GM19452 (cell line): Measurements from ENCODE around the gene CCPG1.

ENCODE experiments used
- ATAC-seq: cut with Tn5 transposase; IDR thresholded peaks from one replicate; pipeline ENCODE4 v1.9.1; 2021; ENCODE audit not compliant: unreplicated experiment

CCPG1 gene

DNA sequence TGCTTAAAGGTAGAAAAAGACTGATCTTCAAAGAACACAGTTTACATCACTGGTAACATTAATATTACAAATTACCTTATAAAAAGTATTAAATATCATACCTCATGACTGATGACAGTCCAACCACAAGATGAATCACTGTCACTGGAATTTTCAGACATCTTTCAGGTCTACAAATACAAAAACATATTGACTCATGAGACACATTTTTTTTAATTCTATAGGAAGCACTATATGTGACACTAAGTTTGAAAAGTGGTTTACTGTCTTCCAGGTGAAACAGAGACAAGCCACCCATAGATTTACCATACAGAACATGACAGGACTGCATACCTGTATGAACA lies 18.9 kb downstream of the CCPG1 start:
- ATAC-seq: no peak

DNA sequence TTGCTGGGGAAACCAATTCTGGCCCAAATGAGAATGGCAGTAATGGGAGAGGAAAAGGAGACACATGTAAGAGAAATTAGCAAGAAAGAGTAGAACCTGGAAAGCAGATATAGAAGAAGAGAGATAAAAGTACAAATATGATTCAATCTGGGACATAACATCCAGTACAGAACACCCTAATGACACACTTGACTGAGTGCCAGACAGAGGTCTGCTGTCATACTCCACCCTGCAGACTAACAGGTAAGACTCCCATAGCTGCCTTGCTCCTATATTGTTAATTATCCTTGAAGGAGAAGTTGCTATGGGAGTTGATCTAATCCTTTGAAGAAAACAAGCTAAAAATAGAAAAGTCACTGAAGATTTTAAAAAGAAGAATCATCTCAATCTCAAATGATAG lies 21.1 kb downstream of the CCPG1 start:
- ATAC-seq: no peak

DNA sequence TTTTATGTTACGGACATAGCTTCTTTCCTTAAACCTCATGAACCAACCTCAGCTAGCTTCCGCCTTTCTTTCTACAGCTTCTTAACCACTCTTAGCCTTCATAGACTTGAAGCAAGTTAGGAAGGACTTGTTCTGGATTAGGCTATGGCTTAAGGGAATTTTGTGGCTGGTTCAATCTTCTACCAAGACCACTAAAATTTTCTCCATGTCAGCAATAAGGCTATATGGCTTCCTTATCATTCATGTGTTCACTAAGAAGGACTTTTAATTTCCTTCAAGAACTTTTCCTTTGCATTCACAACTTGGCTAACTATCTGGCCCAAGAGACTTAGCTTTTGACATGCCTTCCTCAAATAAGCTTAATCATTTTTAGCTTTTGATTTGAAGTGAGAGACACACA lies 24.5 kb downstream of the CCPG1 start:
- ATAC-seq: no peak

DNA sequence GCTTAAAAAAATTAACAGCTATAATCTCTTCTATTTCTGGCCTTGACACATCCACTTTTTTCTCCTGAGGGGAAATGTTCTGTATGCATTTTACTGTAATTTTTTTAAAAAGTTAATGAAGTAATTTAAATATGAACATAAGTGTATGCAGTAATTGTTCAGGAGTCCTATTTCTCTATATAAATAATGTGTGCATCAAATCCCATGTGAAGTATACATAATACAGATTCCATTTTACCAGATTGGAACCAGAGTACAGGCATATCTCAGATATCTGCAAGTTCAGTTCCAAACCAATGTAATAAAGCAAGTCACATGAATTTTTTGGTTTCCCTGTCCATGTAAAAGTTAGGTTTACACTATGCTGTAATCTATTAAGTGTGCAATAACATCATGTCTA lies 26.6 kb downstream of the CCPG1 start:
- ATAC-seq: no peak

DNA sequence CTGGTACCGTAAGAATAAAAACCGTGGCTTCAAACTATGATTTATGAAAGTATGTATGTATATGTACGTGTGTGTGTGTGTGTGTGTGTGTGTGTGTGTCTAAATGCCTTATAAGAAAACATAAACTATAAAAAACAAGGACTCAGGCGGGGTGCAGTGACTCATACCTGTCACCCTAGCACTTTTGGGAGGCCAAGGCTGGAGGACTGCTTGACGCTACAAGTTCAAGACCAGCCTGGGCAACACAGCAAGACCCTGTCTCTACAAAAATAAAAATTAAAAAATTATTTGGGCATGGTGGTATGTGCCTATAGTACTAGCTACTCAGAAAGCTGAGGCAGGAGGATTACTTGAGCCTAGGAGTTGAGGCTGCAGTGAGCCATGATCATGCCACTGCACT lies 29.1 kb downstream of the CCPG1 start:
- ATAC-seq: no peak

DNA sequence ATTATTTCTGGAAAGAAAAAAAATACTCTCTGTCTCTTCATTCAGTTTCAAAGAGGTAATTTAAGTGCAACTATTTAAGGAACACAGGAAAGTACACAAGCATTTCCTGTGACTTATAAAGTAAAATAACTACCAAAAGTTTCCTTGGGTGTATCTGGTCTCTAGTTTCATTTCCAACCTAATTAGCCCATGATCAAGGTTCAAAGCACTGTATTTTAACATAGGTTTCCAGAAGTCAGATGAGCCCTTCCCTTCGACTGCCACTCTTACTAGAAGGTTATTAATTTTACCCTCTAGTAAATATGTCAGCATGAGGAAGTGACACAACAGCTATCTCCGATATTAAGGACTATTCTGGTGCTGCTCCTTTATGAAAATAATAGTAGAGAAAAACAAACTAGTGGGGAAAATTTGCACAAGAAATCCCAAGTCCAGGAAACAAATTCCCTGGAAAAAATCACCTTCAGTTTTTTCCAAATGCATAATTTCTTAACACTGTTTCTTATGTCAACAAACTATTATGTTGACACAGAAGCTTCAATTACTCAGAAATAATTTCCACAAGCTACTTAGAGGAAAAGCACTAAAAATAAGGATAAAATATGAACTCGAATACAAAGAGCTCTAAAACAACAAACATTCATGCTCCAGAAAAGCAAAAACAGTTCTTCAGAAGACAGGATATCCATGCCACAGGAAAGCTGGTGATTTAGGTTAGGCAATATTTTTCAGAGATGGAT lies 35.3 kb downstream of the CCPG1 start:
- no peak for ATAC-seq

DNA sequence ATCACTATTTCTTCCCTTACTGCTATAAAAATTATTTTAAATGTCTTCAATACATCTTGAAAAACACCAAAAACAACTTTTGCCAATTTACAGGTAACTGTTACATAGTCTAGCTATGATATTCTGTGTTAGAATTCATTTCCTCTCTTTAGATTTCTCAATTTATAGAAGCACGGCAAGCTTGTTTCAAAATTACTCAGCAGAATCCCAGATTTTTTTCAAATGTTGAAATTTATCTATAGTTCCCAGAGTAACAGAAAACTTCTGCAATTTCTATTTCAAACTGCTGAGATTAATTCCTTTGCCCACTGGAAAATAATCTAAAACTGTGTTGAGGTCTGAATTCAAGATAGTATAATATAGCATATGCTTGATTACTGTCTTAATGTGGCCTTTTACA lies 41.2 kb downstream of the CCPG1 start:
- no peak for ATAC-seq

DNA sequence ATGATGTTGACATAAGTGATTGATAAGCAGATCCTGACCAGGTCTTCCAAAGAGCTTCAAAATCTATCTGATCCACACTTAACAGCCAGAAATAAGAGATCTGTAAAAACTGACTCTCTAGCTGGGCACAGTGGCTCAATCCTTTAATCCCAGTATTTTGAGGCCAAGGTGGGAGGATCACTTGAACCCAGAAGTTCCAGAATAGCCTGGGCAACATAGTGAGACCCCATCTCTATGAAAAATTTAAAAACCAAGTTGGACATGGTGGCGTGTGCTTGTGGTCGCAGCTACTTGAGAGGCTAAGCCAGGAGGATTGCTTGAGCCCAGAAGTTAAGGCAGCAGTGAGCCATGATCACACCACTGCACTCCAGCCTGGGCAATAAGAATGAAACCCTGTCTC lies 45.5 kb downstream of the CCPG1 start:
- ATAC-seq: no peak

DNA sequence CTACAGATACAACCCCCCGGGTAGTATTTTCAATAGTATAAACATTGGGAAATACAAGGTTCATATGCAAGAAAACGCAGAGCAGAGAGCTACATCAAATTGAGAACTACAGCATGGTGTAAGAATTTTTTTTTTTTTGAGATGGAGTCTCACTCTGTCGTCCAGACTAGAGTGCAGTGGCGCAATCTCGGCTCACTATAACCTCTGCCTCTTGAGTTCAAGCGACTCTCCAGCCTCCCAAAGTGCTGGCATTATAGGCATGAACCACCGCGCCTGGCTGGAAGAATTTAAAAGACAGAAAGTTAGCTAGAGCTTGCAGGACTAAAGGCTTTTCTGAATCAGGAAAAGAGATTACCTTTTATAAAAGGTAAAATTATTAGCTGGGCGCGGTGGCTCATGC lies 47.1 kb downstream of the CCPG1 start:
- no peak for ATAC-seq

DNA sequence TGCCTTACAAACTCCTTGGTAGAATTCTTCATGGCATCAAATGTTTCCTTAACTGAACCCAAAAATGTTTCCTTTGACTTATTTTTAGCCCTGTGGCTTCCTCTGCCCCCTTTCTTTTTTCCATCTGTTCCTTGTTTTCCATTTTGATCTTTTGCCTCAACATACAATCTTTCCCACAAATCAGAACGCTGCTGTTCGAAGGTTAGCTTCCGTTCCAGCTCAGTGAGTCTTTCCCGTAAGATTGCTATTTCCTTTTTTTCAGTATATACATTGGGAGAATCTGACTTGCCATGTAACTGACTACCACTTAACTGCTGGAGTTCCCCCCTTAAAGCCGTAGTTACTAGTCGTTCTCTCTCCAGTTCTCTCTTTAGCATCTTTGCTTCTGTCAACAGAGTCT lies 47.9 kb downstream of the CCPG1 start:
- ATAC-seq: no peak

DNA sequence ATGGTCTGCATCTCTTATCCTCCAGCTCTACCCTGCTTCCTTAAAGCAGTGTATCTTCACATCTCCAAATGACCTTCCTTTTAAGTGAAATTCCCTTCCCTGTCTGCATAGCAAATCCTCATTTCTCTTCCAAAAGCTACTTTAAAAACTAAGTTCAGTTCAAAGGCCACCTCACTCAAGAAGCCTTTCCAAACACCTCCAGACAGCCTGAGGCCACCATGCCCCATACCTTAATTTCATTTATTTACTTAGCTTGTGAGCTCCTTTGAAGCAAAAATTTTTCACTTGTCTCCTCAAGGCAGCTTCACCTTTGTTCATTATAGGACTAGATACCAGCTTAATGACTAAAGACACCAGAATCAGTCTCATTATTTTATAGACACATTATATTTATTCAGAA lies 49.7 kb downstream of the CCPG1 start:
- no peak for ATAC-seq

DNA sequence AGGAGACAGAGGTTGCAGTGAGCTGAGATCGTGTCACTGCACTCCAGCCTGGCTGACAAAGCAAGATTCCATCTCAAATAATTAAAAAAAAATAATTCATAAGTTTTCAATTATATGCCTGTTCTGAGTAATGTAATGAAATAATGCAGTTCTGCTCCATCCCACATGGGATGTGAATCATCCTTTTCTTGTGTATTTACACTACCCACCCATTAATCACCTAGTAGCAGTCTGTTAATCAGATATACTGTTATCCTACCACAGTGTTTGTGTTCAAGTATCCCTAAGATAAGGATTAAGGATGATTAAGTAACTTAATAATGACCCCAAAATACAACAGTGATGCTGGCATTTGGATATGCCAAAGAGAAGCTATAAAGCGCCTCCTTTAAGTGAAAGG lies 50.4 kb downstream of the CCPG1 start:
- no peak for ATAC-seq

DNA sequence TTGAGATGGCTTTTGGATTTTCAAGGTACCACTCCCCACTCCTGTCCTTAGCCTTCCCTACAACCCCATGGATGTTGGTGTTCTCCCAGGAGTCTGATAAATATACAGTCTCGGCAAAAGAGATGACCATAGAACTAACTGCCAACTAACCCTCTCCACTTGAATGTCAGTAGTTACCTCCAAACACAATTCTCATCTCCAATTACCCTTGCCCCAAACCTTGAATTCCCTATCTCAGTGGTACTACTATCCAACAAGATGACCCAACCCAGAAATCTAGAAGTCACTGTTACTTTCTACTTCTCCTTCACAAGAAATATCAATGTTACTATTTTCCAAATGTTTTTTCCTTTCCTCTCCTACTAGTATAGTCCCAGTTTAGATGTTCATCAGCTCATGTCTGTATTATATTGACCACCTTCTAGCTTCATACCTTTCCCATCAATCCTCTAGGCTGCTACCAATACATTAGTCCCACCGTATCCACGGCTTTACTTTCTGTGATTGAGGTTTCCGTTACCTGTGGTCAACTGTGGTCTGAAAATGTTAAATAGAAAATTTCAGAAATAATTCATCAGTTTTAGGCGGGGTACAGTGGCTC lies 51.1 kb downstream of the CCPG1 start:
- ATAC-seq: no peak

DNA sequence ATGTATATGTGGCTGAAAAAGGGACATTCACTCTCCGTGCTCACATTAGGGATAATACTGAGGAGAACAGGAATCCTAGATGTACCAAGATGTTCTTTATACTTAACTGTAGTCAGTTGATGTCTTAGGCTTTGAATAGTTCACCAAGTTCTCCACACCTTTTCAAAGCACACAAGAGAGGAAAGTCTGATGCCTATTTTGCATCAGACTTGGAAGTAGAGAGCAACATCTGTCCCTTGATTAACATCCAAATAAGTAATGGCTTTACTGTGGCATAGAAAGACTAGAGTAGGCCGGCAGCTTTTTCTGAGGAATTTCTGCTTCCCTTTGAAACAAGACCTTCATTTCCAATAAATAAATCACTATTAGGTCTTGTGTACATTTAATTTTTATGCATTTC lies 55.1 kb downstream of the CCPG1 start:
- no peak for ATAC-seq

DNA sequence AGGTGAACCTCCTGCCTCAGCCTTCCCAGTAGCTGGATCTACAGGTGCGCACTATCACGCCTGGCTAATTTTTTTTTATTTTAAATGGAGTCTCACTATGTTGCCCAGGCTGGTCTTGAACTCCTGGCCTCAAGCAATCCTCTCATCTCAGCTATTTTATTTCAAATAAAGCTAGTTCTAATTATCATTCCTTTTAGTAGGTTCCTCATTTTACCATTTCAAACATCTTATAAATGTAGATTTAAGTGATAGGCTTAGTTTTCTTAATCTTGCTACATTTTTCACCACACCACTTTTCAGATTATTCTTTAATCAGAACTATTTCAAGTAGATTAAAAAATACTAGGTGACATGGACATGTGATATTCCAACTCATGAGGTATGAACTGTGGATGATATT lies 58.9 kb downstream of the CCPG1 start:
- no peak for ATAC-seq

DNA sequence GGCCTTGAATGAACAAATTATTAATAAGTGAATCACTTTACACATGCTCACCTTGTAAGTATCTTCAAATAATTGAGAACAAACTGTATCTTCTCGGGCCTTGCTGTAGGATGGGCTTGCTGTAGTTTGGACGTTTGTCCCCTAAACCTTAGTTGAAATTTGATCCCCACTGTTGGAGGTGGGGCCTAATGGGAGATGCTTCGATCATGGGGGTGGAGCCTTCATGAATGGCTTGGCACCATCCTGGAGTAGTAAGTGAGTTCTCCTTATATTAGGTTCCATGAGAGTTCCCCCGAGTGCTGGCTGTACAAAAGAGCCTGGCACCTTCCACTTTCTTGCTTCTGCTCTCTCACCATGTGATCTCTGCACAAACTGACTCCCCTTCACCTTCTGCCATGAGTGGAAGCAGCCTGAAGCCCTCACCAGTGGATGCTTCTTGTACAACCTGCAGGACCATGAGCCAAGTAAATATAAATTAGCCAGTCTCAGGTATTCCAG lies 59.8 kb downstream of the CCPG1 start:
- no peak for ATAC-seq

DNA sequence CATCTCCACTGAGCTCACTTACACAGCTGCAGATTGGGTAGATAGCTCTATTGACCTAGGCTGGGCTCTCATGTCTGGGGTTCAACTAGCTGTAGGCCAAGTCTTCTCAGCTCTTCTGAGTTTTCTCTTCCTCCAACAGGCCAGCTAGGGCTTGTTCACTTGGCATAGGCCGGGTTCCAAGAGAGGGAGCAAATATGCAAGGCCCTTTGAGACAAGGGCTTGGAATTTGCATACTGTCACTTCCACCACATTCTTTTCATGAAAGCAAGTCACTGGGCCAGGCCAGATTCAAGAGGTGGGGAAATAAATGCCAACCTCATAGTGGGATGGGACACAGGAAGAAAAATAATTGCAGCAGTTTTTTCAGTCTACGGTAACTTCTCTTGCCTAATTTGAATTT lies 64.0 kb downstream of the CCPG1 start:
- no peak for ATAC-seq

DNA sequence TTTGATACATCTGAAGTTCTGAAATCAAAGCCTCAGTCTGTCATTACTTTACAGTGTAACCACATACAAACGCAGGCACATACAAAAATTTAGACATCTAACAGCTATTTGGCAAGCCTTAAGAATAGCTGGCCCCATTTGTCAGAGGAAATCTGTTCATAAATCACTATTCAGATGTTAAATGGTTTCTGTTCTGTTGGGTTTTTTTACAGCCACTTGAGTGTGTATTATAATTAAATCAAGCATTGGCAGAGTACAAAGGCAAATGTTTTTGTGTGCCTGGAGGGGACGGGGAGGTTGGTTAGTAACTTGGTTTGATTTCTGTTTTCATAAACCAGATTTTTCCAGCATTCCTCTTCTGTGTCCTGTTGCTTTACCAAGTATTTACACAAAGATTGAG lies 65.0 kb downstream of the CCPG1 start:
- ATAC-seq: no peak

DNA sequence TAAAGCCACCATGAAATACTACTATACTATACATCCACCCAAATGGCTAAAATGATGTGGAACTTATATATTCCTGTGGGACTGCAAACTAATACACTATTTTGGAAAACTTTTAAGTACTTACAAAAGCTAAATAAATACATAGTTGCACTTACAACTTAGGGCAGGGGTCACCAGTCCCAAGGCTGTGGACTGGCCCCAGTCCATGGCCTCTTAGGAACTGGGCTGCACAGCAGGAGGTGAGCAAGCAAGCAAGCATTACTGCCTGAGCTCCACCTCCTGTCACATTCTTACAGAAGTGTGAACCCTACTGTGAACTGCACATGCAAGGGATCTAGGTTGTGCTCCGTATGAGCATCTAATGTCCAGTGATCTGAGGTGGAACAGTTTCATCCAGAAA lies 71.0 kb downstream of the CCPG1 start:
- ATAC-seq: no peak

DNA sequence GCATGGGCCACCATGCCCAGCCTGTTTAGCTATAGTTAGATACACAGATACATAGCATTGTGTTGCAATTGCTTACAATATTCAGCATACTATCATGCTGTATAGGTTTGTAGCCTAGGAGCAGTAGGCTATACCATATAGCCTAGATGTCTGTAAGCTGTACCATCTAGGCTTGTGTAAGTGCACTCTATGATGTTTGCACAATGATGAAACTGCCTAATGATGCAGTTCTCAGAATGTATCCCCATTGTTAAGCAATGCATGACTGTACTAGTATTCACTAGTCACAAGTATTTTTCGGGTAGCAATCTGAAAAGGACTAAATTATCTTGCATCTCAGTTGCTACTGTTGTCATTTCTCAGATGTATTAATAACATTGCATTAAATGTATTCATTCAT lies 73.2 kb downstream of the CCPG1 start:
- no peak for ATAC-seq

DNA sequence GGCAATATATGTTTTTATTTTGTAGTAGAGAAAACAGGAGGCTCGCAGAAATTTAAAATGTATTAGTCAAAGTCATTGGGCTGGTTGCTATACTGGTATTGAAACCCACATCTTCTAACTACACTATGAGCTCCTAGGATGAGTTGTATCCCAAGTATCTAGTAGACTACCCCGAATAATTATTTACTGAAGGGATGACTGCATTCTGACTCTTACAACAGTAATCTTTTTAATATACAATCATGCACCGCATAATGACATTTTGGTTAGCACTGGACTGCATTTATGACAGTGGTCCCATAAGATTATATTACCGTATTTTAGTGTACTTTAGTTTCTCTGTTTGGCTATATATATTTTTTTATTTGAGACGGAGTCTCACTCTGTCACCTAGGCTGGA lies 73.8 kb downstream of the CCPG1 start:
- ATAC-seq: no peak

DNA sequence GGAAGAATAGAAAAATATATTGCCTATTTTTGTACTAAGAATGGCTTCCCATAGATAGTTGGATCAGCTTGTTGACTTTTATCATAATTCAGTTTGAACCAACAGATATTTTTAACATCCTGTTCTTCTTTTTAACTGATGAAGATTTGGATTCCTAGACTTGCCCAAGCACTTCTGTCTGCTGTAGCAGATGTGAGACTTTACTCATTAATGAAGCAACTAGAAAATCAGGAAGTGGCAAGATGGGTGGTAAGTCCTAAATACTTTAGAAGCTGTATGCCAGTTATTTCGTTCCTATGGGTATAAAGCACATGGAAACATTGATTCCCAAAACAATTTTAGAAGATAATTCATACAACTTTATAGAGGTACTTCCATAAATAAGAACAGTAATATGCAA lies 80.8 kb downstream of the CCPG1 start:
- ATAC-seq: no peak

DNA sequence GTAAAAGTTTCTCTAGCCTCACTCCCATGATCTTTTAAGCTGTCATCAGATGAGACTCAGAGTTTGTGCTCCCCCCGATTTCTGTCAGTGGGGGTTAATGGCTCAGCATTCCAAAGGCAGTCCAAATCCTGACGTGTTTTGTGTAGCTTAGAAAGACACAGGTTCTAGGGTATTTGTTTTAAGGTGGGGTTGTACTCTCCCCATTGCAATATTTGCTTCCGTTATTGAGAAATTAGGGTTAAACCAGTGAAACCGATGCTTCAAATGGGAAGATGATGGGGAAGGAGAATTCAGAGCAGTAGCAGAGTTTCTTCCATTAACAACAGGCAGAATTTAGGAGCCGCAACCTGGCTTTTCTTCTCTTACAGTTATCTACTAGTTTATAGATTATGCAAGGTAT lies 85.7 kb downstream of the CCPG1 start:
- ATAC-seq: no peak
